Tibial nerve (tissue), 4 donors: ENCODE data around the gene MKKS. TPM values are rescaled to one million over a fixed set of nuclear protein-coding genes. Genes with fewer than 3 reads are reported as not detected.
A peak's percentile ranks its signal among the peaks of the same experiment; 100 is the strongest.

Source experiments
- DNase-seq, 2 donors: peaks; one replicate each; pipeline ENCODE4 v3.0.0-alpha.2; 2019; ENCODE audit warnings: low spot score in 2 of 2
- H3K27ac ChIP-seq, 4 donors: fragments of 200-600 bp; sonication (generic) in 3 of 4; one replicate each; pipeline ENCODE4 v1.5.1; 2017 to 2019; ENCODE audit warnings: mild to moderate bottlenecking in 1 of 4
- H3K27me3 ChIP-seq, 2 donors: fragments of 200-600 bp; sonication (generic) in 1 of 2; one replicate each; pipeline versions ENCODE4 v1.5.1 to v1.6.0; 2017 to 2019
- H3K36me3 ChIP-seq, 3 donors: fragments of 200-600 bp; sonication (generic); one replicate each; pipeline ENCODE4 v1.5.1; 2018 to 2019
- H3K4me1 ChIP-seq, 4 donors: fragments of 200-600 bp; sonication (generic) in 3 of 4; one replicate each; pipeline ENCODE4 v1.5.1; 2017 to 2019
- H3K4me3 ChIP-seq, 4 donors: fragments of 200-600 bp; sonication (generic) in 3 of 4; one replicate each; pipeline ENCODE4 v1.5.1; 2017 to 2019; ENCODE audit warnings: mild to moderate bottlenecking in 1 of 4, moderate library complexity in 1 of 4
- H3K9me3 ChIP-seq, 4 donors: fragments of 200-600 bp; sonication (generic) in 3 of 4; one replicate each; pipeline ENCODE4 v1.5.1; 2017 to 2019
- CTCF ChIP-seq, 5 experiments: fragments of 200-600 bp in 3 of 5; fragments of 450-650 bp in 2 of 5; sonication (generic) in 3 of 5; IDR thresholded peaks; one replicate each; pipeline ENCODE4 v1.5.1; 2016 to 2019; ENCODE audit warnings: antibody characterized with exemption in 5 of 5, mild to moderate bottlenecking in 3 of 5, moderate library complexity in 2 of 5
- EP300 ChIP-seq, 2 donors: sonication (generic); formaldehyde crosslinking; IDR thresholded peaks; one replicate each; pipeline ENCODE4 v1.6.1; 2017; ENCODE audit warnings: antibody characterized with exemption in 2 of 2, mild to moderate bottlenecking in 1 of 2
- POLR2A ChIP-seq, 2 donors: fragments of 450-650 bp; IDR thresholded peaks; one replicate each; pipeline ENCODE4 v1.6.1; 2017; ENCODE audit warnings: antibody characterized with exemption in 2 of 2, mild to moderate bottlenecking in 2 of 2, moderate library complexity in 2 of 2
- WGBS, 2 donors: methylation state at CpG; one replicate each; pipeline ENCODE4 v1.1.5; 2018; 5-methylcytosine and 5-hydroxymethylcytosine counted together
- total RNA-seq, 4 donors: library from RNA; depleted of rRNA; stranded (reverse); fragments of >200 nt; gene quantifications; one replicate each; pipeline ENCODE4 v1.1.0, GENCODE V29; 2016

MKKS gene
- 10 to 100 TPM; 12.9 to 16.6 (median 16.0) TPM for total RNA-seq

GRCh38 chr20:10433623-10434466 lies at the start of gene MKKS:
Gene MKKS, minus strand, starts transcription at chr20:10434222. Its CDS starts 20,708 bp downstream, at chr20:10413514.
- TF ChIP-seq EP300 (IDR thresholded peaks at IDR 0.05): peak; percentile 3 to 68
- TF ChIP-seq POLR2A (IDR thresholded peaks at IDR 0.05): peak; percentile 25 to 32
- TF ChIP-seq CTCF (IDR thresholded peaks at IDR 0.05): peak in 2 of 5 experiments; percentile 31 to 48
- Histone ChIP-seq H3K27me3 (no peaks in the 10 kb centered on the region), H3K4me3 (peak within 1 kb of the TSS; percentile 74 to 96 (median 88)), H3K27ac (peak within 1 kb of the TSS; percentile 67 to 93 (median 89)), H3K9me3 (no peaks in the 10 kb centered on the region), H3K36me3 (no peaks in the 10 kb centered on the region), H3K4me1 (peaks cover 0 to 53% (median 16%) of the 10 kb centered on the region in 4 donors)
- peak; percentile 72 to 83 for DNase-seq
- WGBS, 2 donors: 0 to 1% methylated on average over 57 to 66 of the region's 73 CpGs

DNA sequence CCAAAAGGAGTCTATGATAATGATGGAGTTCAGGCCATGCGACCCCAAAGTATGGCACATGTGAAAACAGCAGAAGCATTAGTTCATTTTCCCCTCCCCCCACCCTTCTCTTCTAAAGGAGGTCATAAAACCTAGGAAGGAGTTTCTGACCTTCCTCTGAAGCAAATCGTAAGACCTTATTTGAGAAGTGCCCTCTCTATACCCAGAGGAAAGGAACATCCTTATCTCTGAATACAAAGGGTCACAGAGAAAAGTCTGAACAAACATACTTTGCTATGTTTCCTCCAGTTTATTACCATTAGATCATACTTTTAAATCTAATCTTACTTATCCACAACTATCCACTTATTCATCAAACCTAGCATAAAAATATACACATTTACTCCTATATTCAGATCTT lies 49.7 kb upstream of the MKKS start:
- 80% methylated on average over 2 of the region's 2 CpGs for WGBS, 2 donors
- no peak for DNase-seq

DNA sequence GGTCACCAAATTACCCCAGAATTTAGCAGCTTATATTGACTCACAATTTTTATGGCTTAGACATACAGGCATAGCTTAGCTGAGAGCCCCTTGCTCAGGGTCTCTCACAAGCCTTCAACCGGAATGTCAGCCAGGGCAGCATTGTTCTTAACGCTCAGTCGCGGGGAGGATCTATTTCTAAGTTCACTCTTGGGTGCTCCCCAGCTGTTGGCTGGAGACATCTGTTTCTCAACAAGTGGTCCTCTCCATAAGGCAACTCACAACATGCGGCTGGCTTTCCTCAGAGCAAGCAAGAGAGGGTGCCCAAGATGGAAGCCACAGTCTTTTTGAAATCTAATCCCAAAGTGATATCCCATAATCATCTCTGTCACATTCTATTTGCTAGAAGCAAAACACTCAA lies 47.7 kb upstream of the MKKS start:
- H3K27ac ChIP-seq: no peak overlapping the region
- no peak for DNase-seq
- WGBS, 2 donors: 74 to 82% methylated on average over 5 of the region's 5 CpGs
- peaks cover 0 to 4% (median 0%) of the 10 kb centered on the region in 4 donors for H3K4me1 ChIP-seq
- H3K36me3 ChIP-seq: no peaks in the 10 kb centered on the region
- no peaks in the 10 kb centered on the region for H3K9me3 ChIP-seq
- H3K4me3 ChIP-seq: no peak overlapping the region
- TF ChIP-seq CTCF (IDR thresholded peaks at IDR 0.05) (no peak), POLR2A (IDR thresholded peaks at IDR 0.05) (no peak), EP300 (IDR thresholded peaks at IDR 0.05) (no peak)
- H3K27me3 ChIP-seq: no peaks in the 10 kb centered on the region

More for the DNA sequence above, 49.7 kb upstream of the MKKS start:
- Histone ChIP-seq H3K36me3 (no peaks in the 10 kb centered on the region), H3K4me3 (no peak overlapping the region), H3K27me3 (no peaks in the 10 kb centered on the region), H3K4me1 (peaks cover 0 to 13% (median 5%) of the 10 kb centered on the region in 4 donors), H3K9me3 (no peaks in the 10 kb centered on the region), H3K27ac (no peak overlapping the region)
- TF ChIP-seq CTCF (IDR thresholded peaks at IDR 0.05) (no peak), EP300 (IDR thresholded peaks at IDR 0.05) (no peak), POLR2A (IDR thresholded peaks at IDR 0.05) (no peak)

DNA sequence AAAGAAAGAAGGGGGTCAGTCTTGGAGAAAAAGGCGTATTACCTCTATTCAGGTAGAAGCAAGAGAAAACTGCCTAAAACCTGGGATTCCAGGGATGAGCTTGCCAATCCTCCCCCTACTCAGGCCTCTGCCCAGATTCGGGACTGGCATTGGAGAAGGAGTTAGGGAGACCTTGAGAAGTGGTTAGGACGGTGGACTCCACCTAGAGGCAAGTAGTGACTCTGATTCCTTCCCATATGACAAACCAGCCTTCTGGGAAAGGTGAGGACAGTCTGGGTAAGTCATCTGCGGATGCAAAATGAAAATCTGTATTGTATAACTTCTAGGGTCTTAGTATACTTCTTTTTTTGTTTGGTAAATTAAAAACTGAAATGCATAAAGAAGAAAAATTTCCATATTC lies 44.9 kb upstream of the MKKS start:
- H3K4me1 ChIP-seq: peaks cover 0 to 13% (median 0%) of the 10 kb centered on the region in 4 donors
- TF ChIP-seq POLR2A (IDR thresholded peaks at IDR 0.05) (no peak), CTCF (IDR thresholded peaks at IDR 0.05) (no peak), EP300 (IDR thresholded peaks at IDR 0.05) (no peak)
- no peak for DNase-seq
- H3K27ac ChIP-seq: no peak overlapping the region
- H3K4me3 ChIP-seq: no peak overlapping the region
- 90 to 94% methylated on average over 4 of the region's 4 CpGs for WGBS, 2 donors
- H3K36me3 ChIP-seq: no peaks in the 10 kb centered on the region
- H3K9me3 ChIP-seq: no peaks in the 10 kb centered on the region
- no peaks in the 10 kb centered on the region for H3K27me3 ChIP-seq

- H3K4me1 ChIP-seq: peaks cover 0 to 14% (median 1%) of the 10 kb centered on the region in 4 donors
Measured at GRCh38 chr20:10478205-10478604, 44.2 kb upstream of the MKKS start.

More at GRCh38 chr20:10478205-10478604, 44.2 kb upstream of the MKKS start:
- H3K9me3 ChIP-seq: no peaks in the 10 kb centered on the region
- no peak overlapping the region for H3K27ac ChIP-seq
- H3K36me3 ChIP-seq: no peaks in the 10 kb centered on the region
- DNase-seq: no peak
- no peaks in the 10 kb centered on the region for H3K27me3 ChIP-seq
- H3K4me3 ChIP-seq: no peak overlapping the region
- TF ChIP-seq CTCF (IDR thresholded peaks at IDR 0.05) (no peak), POLR2A (IDR thresholded peaks at IDR 0.05) (no peak), EP300 (IDR thresholded peaks at IDR 0.05) (no peak)
- WGBS, 2 donors: 93 to 100% methylated on average over 1 of the region's 1 CpG
